Adrenal gland (tissue), 12 donors: Measurements from ENCODE around the gene OSBPL10. TPM values are rescaled to one million over a fixed set of nuclear protein-coding genes. Genes with fewer than 3 reads are reported as not detected.

Experiments used
- DNase-seq, 7 donors: peaks; one replicate each; pipeline ENCODE4 v3.0.0-alpha.2; 2019 to 2020
- H3K27ac ChIP-seq, 5 donors: fragments of 200-600 bp; sonication (generic) in 4 of 5; 1 replicate in 3 of 5; 2 replicates in 2 of 5; pipeline versions ENCODE4 v1.5.1 to v1.8.0; 2016 to 2020; ENCODE audit warnings: mild to moderate bottlenecking in 1 of 5
- H3K27me3 ChIP-seq: fragments of 200-600 bp; 2 replicates; pipeline ENCODE4 v1.8.0; 2021
- H3K36me3 ChIP-seq, 2 donors: fragments of 200-600 bp; replicated peaks in 1 of 2; 1 replicate in 1 of 2; 2 replicates in 1 of 2; pipeline versions ENCODE4 v1.5.1 to v1.8.0; 2018 to 2022
- H3K4me1 ChIP-seq, 2 donors: fragments of 200-600 bp; replicated peaks in 1 of 2; 1 replicate in 1 of 2; 2 replicates in 1 of 2; pipeline versions ENCODE4 v1.5.1 to v1.8.0; 2018 to 2021
- H3K4me3 ChIP-seq, 4 donors: fragments of 200-600 bp; sonication (generic) in 3 of 4; one replicate each; pipeline ENCODE4 v1.5.1; 2016 to 2018
- H3K9me3 ChIP-seq, 3 donors: fragments of 200-600 bp; sonication (generic) in 1 of 3; replicated peaks in 1 of 3; 1 replicate in 2 of 3; 2 replicates in 1 of 3; pipeline versions ENCODE4 v1.5.1 to v1.8.0; 2016 to 2021
- POLR2A ChIP-seq, 2 donors: fragments of 450-650 bp; IDR thresholded peaks; one replicate each; pipeline ENCODE4 v1.6.1; 2017; ENCODE audit warnings: antibody characterized with exemption in 2 of 2, mild to moderate bottlenecking in 2 of 2, moderate library complexity in 1 of 2
- WGBS, 4 donors: extraction: QIAGEN DNeasy Blood & Tissue Kit in 2 of 4; methylation state at CpG; one replicate each; pipeline versions ENCODE4 v1.1.5 to v1.1.7; 2013 to 2017; 5-methylcytosine and 5-hydroxymethylcytosine counted together
- intact Hi-C, 2 donors: fragments of 100-400 bp; cut with DNase I; formaldehyde crosslinking; loops; one replicate each; pipeline versions ENCODE4 v1.14.1 to v1.15.0; 2022 to 2023
- polyA plus RNA-seq, 3 donors: library from polyadenylated mRNA; stranded (reverse); fragments of 200-250 nt in 2 of 3; fragments of 350-450 nt in 1 of 3; fragmentation: Illumina TruSeq in 1 of 3; extraction: RNeasy Lipid Tissue Mini Kit (QIAGEN cat#74804) in 1 of 3; gene quantifications; one replicate each; pipeline ENCODE4 v1.2.3, GENCODE V29; 2013 to 2014
- total RNA-seq, 9 donors: library from RNA; depleted of rRNA in 4 of 9; stranded (reverse); fragments of >200 nt in 4 of 9; fragments of 120-200 nt in 1 of 9; fragmentation: NEBNext Ultra II Directional in 1 of 9; extraction: Animal tissue kit (Norgen Biotek cat#: 25700) in 1 of 9; gene quantifications; one replicate each; pipeline versions ENCODE4 v1.1.0 to v1.2.4, GENCODE V29; 2013 to 2023
- TF ChIP-seq, protein P1 (sequence below), 6 experiments: fragments of 450-650 bp in 4 of 6; fragments of 200-600 bp in 2 of 6; sonication (generic) in 1 of 6; IDR thresholded peaks; 1 replicate in 5 of 6; 2 replicates in 1 of 6; pipeline versions ENCODE4 v1.5.1 to v1.8.0; 2016 to 2021; ENCODE audit warnings: antibody characterized with exemption in 6 of 6, mild to moderate bottlenecking in 2 of 6, moderate library complexity in 1 of 6
- donor health status: healthy with polysubstance abuse.
- donor health status: Bipolar disorder and iron deficiency.
- donor health status: DM: yes; HTN: yes; CAD: no.
- donor health status: DM: no; HTN: no; CAD: no.
- donor health status: DM: no; HTN: no; CAD: no.
- donor health status: DM: yes; HTN: yes; CAD: no.

OSBPL10 gene
- total and polyA plus RNA-seq, 12 donors = 2.0 to 55.6 (median 9.4) TPM

DNA sequence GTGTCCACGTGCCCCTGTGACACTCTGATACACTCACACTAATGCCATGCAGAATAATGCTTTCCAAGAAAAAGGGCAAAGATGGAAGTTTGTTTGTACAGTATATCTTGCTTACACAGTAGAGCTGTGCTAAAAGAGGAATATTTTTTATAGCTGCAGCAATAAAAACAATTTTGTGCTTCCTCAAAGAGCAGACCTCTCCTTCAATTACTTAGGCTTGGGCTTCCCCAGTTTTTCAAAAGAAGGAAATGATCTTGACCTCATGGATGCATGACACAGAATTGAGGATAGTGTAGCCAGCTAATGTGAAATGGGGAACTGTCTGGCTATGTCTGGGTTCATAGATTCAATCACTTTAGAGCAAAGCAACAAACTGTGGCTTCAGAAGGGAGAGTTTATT, 310.9 kb downstream of the OSBPL10 start:
- H3K27ac ChIP-seq = no peak overlapping the region
- no peak overlapping the region for H3K4me3 ChIP-seq
- no peaks in the 10 kb centered on the region for H3K27me3 ChIP-seq
- no peak for TF ChIP-seq POLR2A (IDR thresholded peaks at IDR 0.05)
- TF ChIP-seq, protein P1, sequence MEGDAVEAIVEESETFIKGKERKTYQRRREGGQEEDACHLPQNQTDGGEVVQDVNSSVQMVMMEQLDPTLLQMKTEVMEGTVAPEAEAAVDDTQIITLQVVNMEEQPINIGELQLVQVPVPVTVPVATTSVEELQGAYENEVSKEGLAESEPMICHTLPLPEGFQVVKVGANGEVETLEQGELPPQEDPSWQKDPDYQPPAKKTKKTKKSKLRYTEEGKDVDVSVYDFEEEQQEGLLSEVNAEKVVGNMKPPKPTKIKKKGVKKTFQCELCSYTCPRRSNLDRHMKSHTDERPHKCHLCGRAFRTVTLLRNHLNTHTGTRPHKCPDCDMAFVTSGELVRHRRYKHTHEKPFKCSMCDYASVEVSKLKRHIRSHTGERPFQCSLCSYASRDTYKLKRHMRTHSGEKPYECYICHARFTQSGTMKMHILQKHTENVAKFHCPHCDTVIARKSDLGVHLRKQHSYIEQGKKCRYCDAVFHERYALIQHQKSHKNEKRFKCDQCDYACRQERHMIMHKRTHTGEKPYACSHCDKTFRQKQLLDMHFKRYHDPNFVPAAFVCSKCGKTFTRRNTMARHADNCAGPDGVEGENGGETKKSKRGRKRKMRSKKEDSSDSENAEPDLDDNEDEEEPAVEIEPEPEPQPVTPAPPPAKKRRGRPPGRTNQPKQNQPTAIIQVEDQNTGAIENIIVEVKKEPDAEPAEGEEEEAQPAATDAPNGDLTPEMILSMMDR (IDR thresholded peaks at IDR 0.05) = no peak
- H3K4me1 ChIP-seq = peaks cover 4% of the 10 kb centered on the region in 2 donors
- no peak for DNase-seq
- WGBS, 4 donors = 59 to 75% (median 69%) methylated on average over 1 of the region's 1 CpG
- H3K36me3 ChIP-seq = no peaks in the 10 kb centered on the region
- no peaks in the 10 kb centered on the region for H3K9me3 ChIP-seq
- intact Hi-C loops = no loop called here

DNA sequence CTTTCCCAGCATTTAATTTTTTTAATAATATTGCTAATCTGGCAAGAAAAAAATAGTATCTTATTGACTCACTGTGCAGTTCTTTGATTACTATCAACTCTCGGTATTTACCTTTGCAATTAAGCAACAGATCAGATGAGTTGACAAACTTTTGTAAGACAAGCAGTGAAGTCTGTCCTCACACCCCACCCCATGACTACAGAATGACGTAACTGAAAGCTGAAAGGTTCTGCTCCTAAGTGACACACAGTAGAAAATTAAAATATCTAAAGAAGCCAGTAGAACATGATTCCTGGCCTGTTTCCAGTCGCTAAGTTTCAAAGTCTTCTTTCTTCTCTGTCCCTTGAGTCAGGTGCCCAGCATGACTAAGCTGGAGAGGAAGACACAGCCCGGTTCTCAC, 312.8 kb downstream of the OSBPL10 start:
- Histone ChIP-seq H3K27me3 (no peaks in the 10 kb centered on the region), H3K36me3 (no peaks in the 10 kb centered on the region), H3K4me3 (no peak overlapping the region), H3K27ac (no peak overlapping the region), H3K4me1 (peaks cover 4% of the 10 kb centered on the region in 2 donors), H3K9me3 (no peaks in the 10 kb centered on the region)
- DNase-seq = no peak
- 91 to 97% (median 93%) methylated on average over 4 of the region's 4 CpGs for WGBS, 4 donors
- intact Hi-C loops = no loop called here
- TF ChIP-seq POLR2A (IDR thresholded peaks at IDR 0.05) = no peak
- TF ChIP-seq, protein P1 (IDR thresholded peaks at IDR 0.05) = no peak

DNA sequence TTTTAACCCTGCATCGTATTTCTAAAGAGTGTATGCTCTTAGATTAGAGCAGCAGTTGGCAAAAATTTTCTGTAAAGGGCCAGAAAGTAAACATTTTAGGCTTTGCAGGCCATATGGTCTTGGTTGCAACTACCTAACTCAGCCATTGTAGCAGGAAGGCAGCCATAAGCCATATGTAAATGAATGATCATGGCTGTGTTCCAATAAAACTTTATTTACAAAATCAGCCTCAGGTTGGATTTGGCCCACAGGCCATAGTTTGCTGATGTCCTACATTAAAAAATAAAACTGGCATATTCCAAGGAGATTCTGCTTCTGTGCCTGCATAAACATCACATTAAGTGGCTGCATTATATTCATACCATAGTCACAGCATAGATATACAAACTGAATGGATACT, 313.5 kb downstream of the OSBPL10 start:
- intact Hi-C loops = no loop called here
- TF ChIP-seq POLR2A (IDR thresholded peaks at IDR 0.05) = no peak
- TF ChIP-seq, protein P1 (IDR thresholded peaks at IDR 0.05) = no peak
- Histone ChIP-seq H3K4me3 (no peak overlapping the region), H3K9me3 (no peaks in the 10 kb centered on the region), H3K27me3 (no peaks in the 10 kb centered on the region), H3K36me3 (no peaks in the 10 kb centered on the region), H3K27ac (no peak overlapping the region), H3K4me1 (peaks cover 4% of the 10 kb centered on the region in 2 donors)
- WGBS, 4 donors = 88 to 100% (median 98%) methylated on average over 1 of the region's 1 CpG
- DNase-seq = no peak

DNA sequence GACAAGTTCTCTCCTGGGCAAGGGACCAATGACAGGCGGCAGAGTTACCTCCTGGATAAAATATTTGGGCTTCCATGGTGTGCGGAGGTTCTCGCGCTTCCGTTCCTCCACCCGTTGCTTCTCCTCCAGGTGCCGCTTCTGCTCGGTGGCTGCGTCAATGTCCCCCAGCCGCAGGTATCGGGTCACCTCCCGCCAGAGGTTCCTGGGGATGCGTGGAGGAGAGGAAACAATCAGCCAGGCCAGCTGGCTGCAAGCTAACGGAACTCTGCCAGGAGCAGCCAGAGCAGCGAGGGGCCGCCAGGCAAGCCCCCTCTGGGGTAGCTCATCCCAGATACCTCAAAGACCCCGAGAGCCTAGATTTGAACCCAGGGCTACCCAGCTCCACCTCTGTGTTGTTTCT, 317.0 kb downstream of the OSBPL10 start:
- no peaks in the 10 kb centered on the region for H3K9me3 ChIP-seq
- intact Hi-C loops = no loop called here
- H3K36me3 ChIP-seq = no peaks in the 10 kb centered on the region
- WGBS, 4 donors = 97 to 99% (median 98%) methylated on average over 10 to 17 of the region's 17 CpGs
- DNase-seq = peak in 1 of 7 donors; percentile 37
- no peak overlapping the region for H3K27ac ChIP-seq
- H3K4me3 ChIP-seq = no peak overlapping the region
- TF ChIP-seq, protein P1 (IDR thresholded peaks at IDR 0.05) = no peak
- no peak for TF ChIP-seq POLR2A (IDR thresholded peaks at IDR 0.05)
- H3K27me3 ChIP-seq = no peaks in the 10 kb centered on the region
- H3K4me1 ChIP-seq = no peaks in the 10 kb centered on the region
